KOPT-K1 (cell line): ENCODE measurements around the gene PACSIN2.
A peak's percentile ranks its signal among the peaks of the same experiment; 100 is the strongest.

Experiments
- H3K27ac ChIP-seq: fragments of 200-600 bp; sonication (generic); 2 replicates; pipeline ENCODE4 v1.5.1; 2016; ENCODE audit warnings: antibody characterized with exemption, mild to moderate bottlenecking, low read depth, low read length; ENCODE audit not compliant: poor library complexity, severe bottlenecking
- H3K36me3 ChIP-seq: fragments of 200-600 bp; sonication (generic); 2 replicates; pipeline ENCODE4 v1.5.1; 2017; ENCODE audit warnings: antibody characterized with exemption, mild to moderate bottlenecking, low read length, moderate library complexity; ENCODE audit not compliant: insufficient read depth
- H3K9me3 ChIP-seq: fragments of 200-600 bp; sonication (generic); 2 replicates; pipeline ENCODE4 v1.5.1; 2017; ENCODE audit warnings: antibody characterized with exemption, low read length, mild to moderate bottlenecking; ENCODE audit not compliant: insufficient read depth, poor library complexity, severe bottlenecking

PACSIN2 gene

DNA sequence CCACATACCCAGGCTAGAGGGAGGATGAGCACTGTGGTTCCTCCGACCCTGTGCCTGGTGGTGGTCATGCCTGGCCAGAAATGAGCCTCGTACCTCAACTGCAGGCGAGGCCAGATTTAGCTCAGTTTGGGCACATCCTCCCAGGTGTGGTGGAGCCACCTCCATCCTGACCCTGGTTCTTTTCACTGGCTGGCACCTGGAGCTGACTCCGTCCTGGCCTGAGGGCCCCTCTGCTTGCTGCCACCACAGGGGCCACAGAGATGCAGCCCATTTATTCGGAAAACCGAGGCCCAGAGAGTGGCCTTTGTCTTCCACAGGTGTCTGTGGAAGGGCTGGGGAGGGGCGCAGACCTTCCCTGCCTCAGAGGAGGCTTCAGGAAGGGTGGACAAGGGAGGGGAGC lies 148.8 kb downstream of the PACSIN2 start:
- H3K9me3 ChIP-seq, result no peaks in the 10 kb centered on the region
- H3K27ac ChIP-seq, result no peak overlapping the region
- H3K36me3 ChIP-seq, result peaks cover 13% of the 10 kb centered on the region

- Histone ChIP-seq H3K36me3 (peaks cover 8% of the 10 kb centered on the region; the same call in 1 of the 2 replicates), H3K27ac (no peak overlapping the region), H3K9me3 (no peaks in the 10 kb centered on the region)
These were observed 149.4 kb downstream of the PACSIN2 start for GRCh38 chr22:42865536-42865935.

DNA sequence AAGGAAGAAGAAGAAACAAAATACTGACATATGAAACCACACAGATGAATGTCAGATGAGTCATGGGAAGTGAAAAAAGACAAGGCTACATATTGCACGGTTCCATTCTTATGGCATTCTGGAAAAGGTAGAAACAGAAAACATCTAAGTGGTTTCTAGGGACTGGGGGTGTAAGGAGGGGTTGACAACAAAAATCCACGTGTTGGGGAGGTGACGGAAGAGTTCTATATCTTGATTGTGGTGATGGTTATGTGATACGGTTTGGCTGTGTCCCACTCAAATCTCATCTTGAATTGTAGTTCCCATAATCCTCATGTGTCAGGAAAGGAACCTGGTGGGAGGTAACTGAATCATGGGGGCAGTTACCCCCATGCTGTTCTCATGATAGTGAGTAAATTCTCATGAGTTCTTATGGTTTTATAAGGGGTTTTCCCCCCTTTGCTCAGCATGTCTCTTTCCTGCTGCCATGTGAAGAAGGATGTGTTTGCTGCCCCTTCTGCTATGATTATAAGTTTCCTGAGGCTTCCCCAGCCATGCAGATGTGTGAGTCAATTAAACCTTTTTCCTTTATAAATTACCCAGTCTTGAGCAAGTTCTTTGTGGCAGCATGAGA lies 151.5 kb downstream of the PACSIN2 start:
- Histone ChIP-seq H3K27ac (no peak overlapping the region), H3K36me3 (no peaks in the 10 kb centered on the region), H3K9me3 (no peaks in the 10 kb centered on the region)

- Histone ChIP-seq H3K27ac (no peak overlapping the region), H3K9me3 (no peaks in the 10 kb centered on the region), H3K36me3 (no peaks in the 10 kb centered on the region)
These were observed 152.8 kb downstream of the PACSIN2 start for GRCh38 chr22:42862045-42862734.

DNA sequence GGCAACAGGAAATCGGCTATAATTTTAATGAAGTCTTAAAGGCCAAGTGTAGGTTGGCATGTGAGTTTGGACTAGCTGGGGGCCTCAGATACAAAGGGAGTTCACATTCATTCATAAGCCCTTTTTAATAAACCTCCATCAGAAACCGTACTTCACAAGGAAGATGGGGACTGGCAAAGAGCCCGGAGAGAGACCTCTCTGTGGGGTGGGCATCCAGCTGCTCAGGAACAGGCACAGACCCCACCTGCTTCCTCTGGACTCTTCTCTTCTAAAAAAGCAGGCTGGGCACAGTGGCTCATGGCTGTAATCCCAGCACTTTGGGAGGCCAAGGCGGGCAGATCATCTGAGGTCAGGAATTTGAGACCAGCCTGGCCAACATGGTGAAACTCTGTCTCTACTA lies 154.0 kb downstream of the PACSIN2 start:
- Histone ChIP-seq H3K27ac (no peak overlapping the region), H3K9me3 (no peaks in the 10 kb centered on the region), H3K36me3 (no peaks in the 10 kb centered on the region)

DNA sequence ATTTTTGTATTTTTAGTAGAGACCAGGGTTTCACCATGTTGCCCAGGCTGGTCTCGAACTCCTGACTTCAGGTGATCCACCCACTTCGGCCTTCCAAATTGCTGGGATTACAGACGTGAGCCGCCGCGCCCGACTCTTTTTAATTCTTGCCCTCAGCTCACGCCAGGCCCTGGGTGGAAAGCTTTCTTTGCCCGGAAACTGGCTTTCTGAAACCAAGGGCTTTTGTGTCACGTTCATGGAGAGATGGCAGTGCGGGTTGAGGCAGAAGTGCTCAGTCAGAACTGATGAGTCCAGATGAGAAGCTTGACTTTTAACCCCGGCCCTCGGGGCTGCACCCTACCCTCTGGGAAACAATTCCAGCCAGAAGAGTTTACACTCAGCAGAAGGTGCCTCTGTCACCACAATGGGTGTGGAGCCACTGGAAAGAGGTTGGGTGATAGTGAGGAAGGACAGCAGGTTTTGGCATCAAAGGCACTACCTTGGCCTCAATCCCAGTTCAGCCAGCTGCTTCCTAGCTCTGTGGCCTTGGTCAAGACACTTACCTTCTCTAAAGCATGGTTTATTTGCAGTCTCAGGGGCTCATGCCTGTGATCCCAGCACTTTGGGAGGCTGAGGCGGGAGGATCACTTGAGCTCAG lies 157.0 kb downstream of the PACSIN2 start:
- Histone ChIP-seq H3K9me3 (no peaks in the 10 kb centered on the region), H3K27ac (no peak overlapping the region), H3K36me3 (peaks cover 11% of the 10 kb centered on the region; the same call in 1 of the 2 replicates)

DNA sequence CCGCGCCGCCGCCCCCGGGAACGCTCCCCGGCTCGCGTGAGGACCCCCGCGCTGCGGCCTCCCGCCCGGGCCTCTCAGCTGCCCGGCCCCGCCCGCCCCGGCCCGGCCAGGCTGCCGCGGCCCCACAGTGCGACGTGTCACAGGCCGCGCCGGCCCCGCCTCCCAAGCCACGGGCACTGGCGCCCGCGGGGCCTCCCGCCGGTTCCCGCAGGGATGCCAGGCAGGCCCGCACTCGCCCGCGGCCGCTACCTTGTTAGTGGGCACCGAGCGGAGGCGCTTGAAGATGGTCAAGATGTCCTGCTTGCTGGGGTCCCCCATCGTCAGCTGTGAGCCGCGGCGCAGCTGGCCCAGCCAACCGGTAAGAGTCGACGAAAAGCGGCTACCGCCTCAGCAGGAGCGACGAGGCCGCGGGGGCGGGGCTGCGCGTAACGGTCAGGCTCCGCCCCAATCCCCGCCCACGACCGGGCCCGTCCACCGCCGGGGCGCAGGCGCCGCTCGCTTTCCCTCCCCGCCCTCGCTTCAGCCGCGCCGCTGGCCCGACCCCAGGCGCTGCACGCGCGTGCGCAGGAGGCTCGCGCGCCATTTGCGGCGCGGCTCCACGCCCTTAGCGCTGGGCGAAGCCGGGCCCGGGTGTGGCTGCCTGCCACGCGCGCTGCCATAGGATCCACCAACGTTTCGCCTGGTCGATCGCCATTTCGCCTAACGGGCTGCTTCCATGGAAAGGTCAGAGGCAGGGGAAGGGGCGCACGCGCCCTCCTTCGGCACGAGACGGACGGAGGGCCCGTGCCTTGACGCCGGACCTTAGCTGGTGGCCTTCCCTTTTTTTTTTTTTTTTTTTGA lies 157.9 kb downstream of the PACSIN2 start, which contains the start of gene ARFGAP3:
TSS of gene ARFGAP3 (minus strand) at position 409 of the 840 bp plus-strand sequence. CDS start at position 318, 91 bp downstream.
- Histone ChIP-seq H3K9me3 (no peaks in the 10 kb centered on the region), H3K36me3 (peaks cover 11% of the 10 kb centered on the region; the same call in 1 of the 2 replicates), H3K27ac (peak within 1 kb of the TSS; percentile 73)

GRCh38 chr22:42856179-42856864 lies 158.6 kb downstream of the PACSIN2 start:
- Histone ChIP-seq H3K36me3 (peaks cover 14% of the 10 kb centered on the region), H3K9me3 (no peaks in the 10 kb centered on the region), H3K27ac (peak overlapping the region; percentile 73)

GRCh38 chr22:42855721-42856120 lies 159.2 kb downstream of the PACSIN2 start:
- no peaks in the 10 kb centered on the region for H3K9me3 ChIP-seq
- peak overlapping the region; percentile 73 for H3K27ac ChIP-seq
- H3K36me3 ChIP-seq, result peaks cover 20% of the 10 kb centered on the region

- Histone ChIP-seq H3K36me3 (peaks cover 21% of the 10 kb centered on the region), H3K9me3 (no peaks in the 10 kb centered on the region), H3K27ac (no peak overlapping the region)
These were observed 159.7 kb downstream of the PACSIN2 start for GRCh38 chr22:42855211-42855610.

GRCh38 chr22:42848941-42849550 lies 165.9 kb downstream of the PACSIN2 start:
- H3K27ac ChIP-seq, result no peak overlapping the region
- peaks cover 51% of the 10 kb centered on the region for H3K36me3 ChIP-seq
- H3K9me3 ChIP-seq, result no peaks in the 10 kb centered on the region

DNA sequence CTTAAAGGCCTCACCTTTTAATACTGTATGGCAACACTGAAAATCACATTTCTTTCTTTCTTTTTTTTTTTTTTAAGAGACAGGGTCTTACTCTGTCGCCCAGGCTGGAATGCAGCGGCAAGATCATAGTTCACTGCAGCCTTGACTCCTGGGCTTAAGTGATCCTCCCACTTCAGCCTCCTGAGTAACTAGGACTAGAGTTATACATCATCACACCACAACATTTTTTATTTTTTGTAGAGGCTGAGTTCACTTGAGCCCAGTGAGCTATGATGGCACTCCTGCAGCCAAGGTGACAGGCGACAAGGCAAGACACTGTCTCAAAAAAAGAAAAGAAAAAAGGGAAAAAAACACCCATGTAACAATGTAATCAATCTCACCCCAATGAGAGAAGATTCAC lies 167.8 kb downstream of the PACSIN2 start:
- Histone ChIP-seq H3K27ac (no peak overlapping the region), H3K36me3 (peaks cover 62% of the 10 kb centered on the region), H3K9me3 (no peaks in the 10 kb centered on the region)

- no peak overlapping the region for H3K27ac ChIP-seq
These were observed 170.2 kb downstream of the PACSIN2 start for GRCh38 chr22:42844756-42845155.

More at GRCh38 chr22:42844756-42845155, 170.2 kb downstream of the PACSIN2 start:
- Histone ChIP-seq H3K9me3 (no peaks in the 10 kb centered on the region), H3K36me3 (peaks cover 75% of the 10 kb centered on the region)
